GM19452 (cell line): Measurements from ENCODE around the gene FCER1A.

Source experiments
- ATAC-seq: cut with Tn5 transposase; IDR thresholded peaks from one replicate; pipeline ENCODE4 v1.9.1; 2021; ENCODE audit not compliant: unreplicated experiment

FCER1A gene

GRCh38 chr1:159302095-159302494, at the start of gene FCER1A:
FCER1A (plus strand) TSS chr1:159302336; CDS start chr1:159302365, 29 bp downstream.
- ATAC-seq, result no peak

DNA sequence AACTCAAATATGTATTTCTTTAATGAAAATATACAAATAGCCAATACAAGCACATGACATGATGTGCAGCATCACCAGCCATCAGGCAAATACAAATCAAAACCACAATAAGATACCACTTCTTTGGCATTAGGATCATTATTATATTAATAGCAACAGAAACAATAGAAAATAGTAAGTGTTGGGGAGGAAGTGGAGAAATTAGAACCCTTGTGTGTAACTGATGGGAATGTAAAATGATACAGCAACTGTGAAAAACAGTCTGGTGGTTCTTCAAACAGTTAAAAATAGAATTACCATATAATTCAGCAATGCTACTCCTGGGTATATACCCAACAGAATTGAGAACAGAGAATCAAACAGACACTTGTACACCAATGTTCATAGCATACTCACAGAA, 40.8 kb upstream of the FCER1A start:
- no peak for ATAC-seq

GRCh38 chr1:159261721-159262494, 40.2 kb upstream of the FCER1A start:
- ATAC-seq, result no peak

GRCh38 chr1:159266832-159267231, 35.3 kb upstream of the FCER1A start:
- no peak for ATAC-seq

GRCh38 chr1:159274631-159275030, 27.5 kb upstream of the FCER1A start:
- ATAC-seq, result no peak

DNA sequence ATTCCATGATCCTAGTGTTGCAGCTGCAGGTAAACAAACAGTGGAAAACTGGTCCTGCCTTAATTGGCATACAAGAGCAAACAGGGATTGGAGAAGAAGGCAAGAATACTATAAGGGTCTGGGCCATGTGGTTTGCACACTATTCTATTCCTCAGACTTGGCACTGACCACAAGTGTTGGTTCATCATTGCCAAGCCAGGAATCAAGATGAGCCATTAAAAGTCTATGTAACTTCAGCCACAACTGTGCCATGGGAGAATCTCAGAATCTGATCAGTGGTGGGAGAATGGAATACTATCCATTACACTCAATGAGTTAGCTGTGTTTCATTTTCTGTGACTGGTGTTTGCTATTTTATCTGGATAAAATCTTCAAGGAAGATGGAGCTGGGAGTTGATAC, 26.2 kb upstream of the FCER1A start:
- no peak for ATAC-seq

DNA sequence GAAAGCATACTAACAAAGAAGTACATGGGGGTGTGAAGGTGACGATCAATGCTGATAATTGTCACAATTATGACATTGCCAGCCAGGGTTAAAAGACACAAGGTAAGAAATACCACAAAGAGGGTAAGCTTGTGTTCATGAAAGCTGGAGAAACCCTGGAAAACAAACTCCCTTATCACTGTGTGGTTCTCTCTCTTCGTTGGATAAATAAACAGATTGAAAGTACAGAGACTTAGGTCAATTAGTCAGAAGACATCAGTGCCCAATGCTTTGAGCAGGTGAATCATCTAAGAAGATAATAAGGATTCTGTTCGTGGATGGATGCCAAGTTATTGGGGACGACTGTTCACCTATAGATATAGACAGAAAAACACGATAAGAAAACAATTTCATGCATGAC, 22.4 kb upstream of the FCER1A start:
- no peak for ATAC-seq

GRCh38 chr1:159282118-159282517, 20.0 kb upstream of the FCER1A start:
- no peak for ATAC-seq

DNA sequence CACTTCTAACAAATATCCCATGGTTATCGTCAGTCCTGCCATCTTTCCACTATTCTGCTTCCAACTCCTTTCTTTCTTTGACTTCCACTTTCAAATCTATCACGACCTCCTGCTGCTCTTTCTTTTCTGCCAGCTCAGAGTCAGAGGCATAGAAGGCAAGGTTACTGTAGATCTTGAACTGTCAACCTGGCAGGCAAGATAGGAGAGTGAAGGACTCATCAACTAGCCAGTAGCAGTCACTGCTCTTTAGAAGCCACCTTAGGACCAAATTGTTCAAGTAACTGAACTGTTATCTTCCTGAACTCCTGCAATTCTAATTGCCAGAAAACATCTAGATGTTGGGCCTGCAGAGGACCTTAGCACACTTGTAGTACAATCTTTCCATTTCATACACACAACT, 13.1 kb upstream of the FCER1A start:
- ATAC-seq, result no peak

- no peak for ATAC-seq
Measured at GRCh38 chr1:159291424-159291823, 10.7 kb upstream of the FCER1A start.

GRCh38 chr1:159296706-159297375, 5.3 kb upstream of the FCER1A start:
- ATAC-seq, result no peak

DNA sequence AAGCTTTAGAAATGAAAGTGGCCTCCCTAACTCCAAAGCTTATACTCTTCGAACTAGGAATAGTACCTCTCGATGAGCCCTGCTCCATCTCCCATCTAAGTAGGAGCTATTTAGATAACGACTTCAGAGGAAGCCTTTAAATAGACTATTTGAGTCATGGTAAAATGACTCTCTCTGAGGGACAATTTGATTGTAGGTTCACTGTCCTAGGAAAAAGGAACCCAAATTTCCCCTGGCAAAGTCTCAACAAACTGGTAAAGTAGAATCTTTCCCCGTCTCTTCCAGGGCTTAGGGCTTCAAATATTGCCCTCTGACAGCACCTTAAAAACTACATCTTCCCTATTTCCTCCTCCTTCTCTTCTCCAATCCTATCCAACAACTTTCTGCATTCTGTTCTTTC, 2.0 kb upstream of the FCER1A start:
- no peak for ATAC-seq

GRCh38 chr1:159307346-159308020, 5.3 kb downstream of the FCER1A start:
- no peak for ATAC-seq

DNA sequence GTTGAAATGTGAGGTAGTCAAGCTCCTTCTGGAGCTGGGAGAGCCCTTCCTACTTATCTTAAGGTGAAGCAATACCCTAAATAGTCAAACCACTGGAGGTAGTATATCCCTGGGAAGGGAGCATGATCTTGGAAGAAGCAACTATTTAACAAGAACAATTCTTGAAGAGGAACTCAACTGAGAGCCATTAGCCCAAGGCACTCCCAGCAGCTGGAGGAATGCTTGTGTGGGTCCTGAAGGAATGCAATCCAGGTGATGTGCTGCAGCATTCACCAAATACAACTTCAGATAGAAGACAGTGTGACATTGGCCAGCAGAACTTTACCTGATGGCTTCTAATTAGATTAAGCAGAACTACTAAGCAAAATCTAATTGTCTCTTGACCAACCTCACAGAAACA, 9.5 kb downstream of the FCER1A start:
- ATAC-seq, result no peak

DNA sequence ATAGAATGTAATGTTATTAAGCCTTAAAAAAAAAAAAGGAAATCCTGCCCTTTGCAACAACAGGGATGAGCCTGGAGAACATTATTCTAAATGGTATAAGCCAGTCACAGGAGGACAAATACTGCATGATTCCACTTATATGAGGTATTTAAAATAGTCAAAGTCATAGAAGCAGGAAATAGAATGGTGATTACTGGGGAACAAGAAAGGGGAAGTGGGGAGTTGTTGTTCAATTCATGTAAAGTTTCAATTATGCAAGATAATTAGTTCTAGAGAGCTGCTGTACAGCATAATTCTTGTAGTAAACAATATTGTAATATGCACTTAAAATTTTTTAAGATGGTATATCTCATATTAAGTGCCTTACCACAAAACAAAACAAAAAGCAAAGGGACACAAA, 13.2 kb downstream of the FCER1A start:
- no peak for ATAC-seq

DNA sequence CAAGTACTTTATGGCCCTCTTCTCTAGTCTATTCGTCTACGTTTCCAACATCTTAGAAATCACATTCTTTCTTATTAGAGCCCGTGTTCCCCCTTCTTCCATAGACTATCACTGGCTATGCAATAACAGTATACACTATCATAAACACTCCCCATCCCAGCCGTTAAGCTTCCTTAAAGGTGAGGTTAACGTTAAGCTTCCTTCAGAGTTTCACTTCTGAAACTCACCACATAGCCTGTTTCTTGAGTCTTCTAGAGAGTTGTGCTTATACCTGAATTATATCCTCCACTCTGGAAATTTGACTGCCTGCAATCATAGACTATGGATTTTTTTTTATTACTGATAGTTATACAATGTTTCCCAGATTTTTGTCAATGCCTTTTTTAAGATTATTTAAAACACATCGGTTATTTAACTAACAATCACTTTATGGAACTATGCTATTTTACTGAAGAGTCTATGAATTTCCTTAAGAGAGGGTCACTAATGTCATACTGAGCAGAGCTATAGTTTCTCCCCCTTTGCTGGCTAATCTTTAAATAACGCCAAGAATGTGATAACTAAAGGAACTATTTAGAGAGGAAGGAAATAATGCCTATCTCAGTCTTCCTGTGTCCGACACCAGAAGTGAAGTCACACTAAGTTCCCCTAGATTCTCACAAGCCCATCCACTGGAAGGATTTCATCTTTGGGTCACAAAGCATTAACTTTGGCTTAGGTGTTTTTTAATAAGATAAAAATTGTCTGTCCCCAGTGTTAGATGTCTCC, 16.8 kb downstream of the FCER1A start:
- no peak for ATAC-seq

DNA sequence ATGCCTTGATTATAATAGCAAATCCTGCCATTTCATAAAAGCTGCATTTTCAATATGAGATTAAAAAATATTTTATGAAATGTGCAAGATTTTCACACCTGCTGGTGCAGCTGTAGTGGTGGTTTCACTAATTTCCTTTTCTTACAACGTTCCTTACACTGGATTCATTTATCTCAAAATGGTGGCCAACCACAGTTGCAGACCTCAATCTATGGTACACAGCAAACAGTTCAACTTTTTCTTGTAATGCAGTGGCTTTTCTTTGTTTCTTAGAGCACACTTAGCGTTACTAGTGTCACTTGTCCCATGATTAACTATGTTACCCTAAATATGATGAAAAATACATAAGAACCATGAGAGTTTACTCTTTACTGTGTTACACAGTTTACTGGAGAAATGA, 32.7 kb downstream of the FCER1A start:
- ATAC-seq, result no peak

DNA sequence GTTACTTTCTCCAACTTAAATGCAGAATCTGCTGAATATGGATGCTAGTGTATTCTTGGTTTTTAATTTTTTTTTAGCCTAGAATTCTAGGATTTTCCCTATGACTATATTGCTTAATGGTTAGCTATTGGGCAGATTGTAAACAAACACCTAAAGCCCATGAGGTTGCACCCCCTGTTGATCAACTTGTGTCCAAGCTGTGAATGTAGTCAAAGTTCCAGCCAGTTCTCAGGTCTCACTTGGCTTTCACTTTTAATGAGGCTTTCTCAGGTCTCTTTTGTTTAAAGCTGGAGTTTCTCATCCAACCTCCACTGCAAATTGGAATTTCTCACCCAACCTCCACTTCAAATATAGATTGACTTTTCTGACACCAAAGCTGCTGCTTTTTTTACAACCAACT, 35.9 kb downstream of the FCER1A start:
- no peak for ATAC-seq

- ATAC-seq, result no peak
Measured at GRCh38 chr1:159339536-159339935, 37.4 kb downstream of the FCER1A start.

DNA sequence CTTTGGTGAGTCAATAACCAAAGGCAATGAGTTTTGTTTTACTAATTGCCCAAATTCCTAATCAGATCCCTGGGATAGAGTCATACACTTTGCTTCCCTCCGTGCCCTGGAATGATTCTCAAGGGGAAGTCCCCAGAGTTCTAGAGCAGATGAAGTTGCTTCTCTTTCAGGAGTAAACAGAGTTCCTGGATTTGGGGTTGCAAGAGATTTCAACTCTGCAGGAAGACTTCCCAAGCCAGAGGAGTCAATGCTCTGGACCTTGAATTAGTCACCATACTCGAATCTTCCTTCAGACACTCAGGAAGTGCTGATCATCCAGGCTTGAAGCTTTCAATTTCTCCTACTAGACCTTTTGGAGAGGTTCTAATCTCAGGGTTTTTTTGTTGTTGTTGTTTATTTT, 39.6 kb downstream of the FCER1A start:
- ATAC-seq, result no peak

DNA sequence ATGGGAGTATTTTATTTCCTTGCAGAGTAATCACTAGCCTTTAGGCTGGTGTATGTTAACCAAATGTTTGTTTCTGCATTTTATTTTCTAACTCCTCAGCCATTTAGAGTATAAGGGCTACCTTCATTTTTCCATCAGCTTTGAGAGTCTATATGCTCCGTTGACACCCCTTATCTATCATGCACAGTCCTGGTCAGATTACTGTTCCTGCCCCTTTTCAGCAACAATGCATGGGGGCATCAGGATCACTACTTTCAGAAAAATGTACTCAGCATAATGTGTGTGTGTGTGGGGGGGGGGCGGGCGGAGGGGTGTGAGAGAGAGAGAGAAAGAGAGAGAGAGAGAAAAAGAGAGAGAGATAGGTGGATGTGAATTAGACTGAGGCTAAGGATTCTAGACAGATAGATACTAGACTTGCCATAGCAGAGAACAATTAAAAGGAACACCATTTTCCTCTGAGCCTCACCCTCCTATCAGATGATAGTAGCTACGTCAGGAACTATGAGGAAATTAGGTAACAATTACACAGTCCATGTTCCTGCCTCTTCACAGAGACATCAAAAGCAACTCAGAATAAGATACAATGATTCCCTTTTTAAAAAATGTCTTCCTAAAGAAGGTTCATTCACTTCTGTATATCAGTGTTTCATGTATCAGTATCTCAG, 40.8 kb downstream of the FCER1A start:
- no peak for ATAC-seq
